HepG2 (cell line): ENCODE measurements around the gene RPL27A. TPM values are rescaled to one million over a fixed set of nuclear protein-coding genes. Genes with fewer than 3 reads are reported as not detected.

ENCODE experiments used
- ATAC-seq: fragments of 200-7000 bp; cut with Tn5 transposase; 3 replicates; pipeline ENCODE4 v1.9.1; 2020; ENCODE audit warnings: mild to moderate bottlenecking, moderate library complexity
- BruUV-seq: library from RNA; stranded (reverse); fragments of 400-500 nt; replicated peaks from 2 replicates; lab custom pipeline; 2021; lab: Mats Ljungman, UMichigan
- CTCF ChIA-PET: fragments of 300-600 bp; formaldehyde crosslinking; extraction: SDS; loops from one replicate; lab custom pipeline; 2021; ENCODE audit warnings: low total read pairs, inconsistent platforms, low intra/inter-chr PET ratio; lab: Yijun Ruan, JAX
- POLR2A ChIA-PET: fragments of 350-600 bp; sonication (Branson Sonifier 250); formaldehyde crosslinking; loops from one replicate; lab custom pipeline; 2020; ENCODE audit warnings: antibody characterized with exemption, inconsistent platforms; lab: Yijun Ruan, JAX
- DNase-seq: peaks from one replicate; pipeline ENCODE4 v3.0.0-alpha.2; 2015; ENCODE audit warnings: low spot score
- FAIRE-seq: peaks from 3 replicates; lab custom pipeline; 2011; peaks lifted over from hg19 to GRCh38; lab: Jason Lieb, UNC
- H2AFZ ChIP-seq: one replicate; pipeline ENCODE4 v1.6.1; 2011; ENCODE audit warnings: low read length, inconsistent platforms
- H3K27ac ChIP-seq: fragments of 300-600 bp; 3 replicates; pipeline ENCODE4 v1.8.0; 2011; ENCODE audit warnings: mixed run types, mild to moderate bottlenecking, mixed read lengths, low read length, inconsistent platforms; ENCODE audit not compliant: insufficient read depth; ENCODE audit errors: extremely low read length
- H3K27me3 ChIP-seq, 2 experiments: fragments of 200-600 bp in 1 of 2; 2 replicates in 1 of 2; 3 replicates in 1 of 2; pipeline versions ENCODE4 v1.6.0 to v1.8.0; 2011; ENCODE audit warnings: low read length in 2 of 2, mild to moderate bottlenecking in 2 of 2, moderate library complexity in 2 of 2, inconsistent platforms in 1 of 2; ENCODE audit not compliant: insufficient read depth in 2 of 2, control insufficient read depth in 1 of 2
- H3K36me3 ChIP-seq, 2 experiments: fragments of 200-600 bp in 1 of 2; replicated peaks in 1 of 2; 2 replicates in 1 of 2; 3 replicates in 1 of 2; pipeline versions ENCODE4 v1.5.1 to v1.8.0; 2011; ENCODE audit warnings: low read length in 2 of 2, inconsistent platforms in 1 of 2; ENCODE audit not compliant: insufficient read depth in 2 of 2, control insufficient read depth in 1 of 2
- H3K4me1 ChIP-seq: 2 replicates; pipeline ENCODE4 v1.5.1; 2012; ENCODE audit warnings: low read length, inconsistent platforms; ENCODE audit not compliant: insufficient read depth
- H3K4me2 ChIP-seq: 2 replicates; pipeline ENCODE4 v1.6.0; 2011; ENCODE audit warnings: low read depth, low read length, inconsistent platforms
- H3K4me3 ChIP-seq, 3 experiments: fragments of 200-600 bp in 1 of 3; sonication (generic), shearing (Covaris generic) in 1 of 3; replicated peaks in 1 of 3; 2 replicates each; pipeline ENCODE4 v1.5.1; 2011 to 2016; ENCODE audit warnings: low read length in 3 of 3, inconsistent platforms in 2 of 3, low read depth in 2 of 3, mild to moderate bottlenecking in 2 of 3, control low read depth in 1 of 3, mixed read lengths in 1 of 3; ENCODE audit not compliant: insufficient read depth in 1 of 3
- H3K79me2 ChIP-seq: one replicate; pipeline ENCODE4 v1.6.1; 2011; ENCODE audit warnings: low read length, inconsistent platforms; ENCODE audit not compliant: insufficient read depth
- H3K9ac ChIP-seq: 2 replicates; pipeline ENCODE4 v1.6.0; 2011; ENCODE audit warnings: mild to moderate bottlenecking, low read depth, low read length, inconsistent platforms; ENCODE audit not compliant: insufficient read depth
- H3K9me3 ChIP-seq: 2 replicates; pipeline ENCODE4 v1.5.1; 2012; ENCODE audit warnings: mild to moderate bottlenecking, low read length
- H4K20me1 ChIP-seq: 2 replicates; pipeline ENCODE4 v1.6.0; 2011; ENCODE audit warnings: inconsistent platforms, mild to moderate bottlenecking, low read length, moderate library complexity; ENCODE audit not compliant: insufficient read depth
- FOSL2 ChIP-seq: sonication (generic); formaldehyde crosslinking; IDR thresholded peaks from 2 replicates; pipeline ENCODE4 v1.4.0; 2020; ENCODE audit warnings: missing genetic modification reagents
- HNRNPK ChIP-seq: fragments of 200-400 bp; formaldehyde crosslinking; IDR thresholded peaks from 2 replicates; pipeline ENCODE4 v1.6.1; 2018; ENCODE audit warnings: low read length, low read depth, moderate library complexity, mild to moderate bottlenecking; ENCODE audit not compliant: poor library complexity, severe bottlenecking
- KMT2B ChIP-seq: IDR thresholded peaks from 2 replicates; pipeline ENCODE4 v1.6.1; 2016; ENCODE audit warnings: missing genetic modification reagents, missing compliant biosample characterization
- MXD4 ChIP-seq: IDR thresholded peaks from 2 replicates; pipeline ENCODE4 v1.6.1; 2016; ENCODE audit warnings: mild to moderate bottlenecking, missing biosample characterization, missing genetic modification reagents
- NR2F1 ChIP-seq, 2 experiments: fragments of 450-650 bp in 1 of 2; formaldehyde crosslinking in 1 of 2; IDR thresholded peaks; 2 replicates each; pipeline versions ENCODE4 v1.5.0 to v1.6.1; 2016 to 2020; ENCODE audit warnings: mild to moderate bottlenecking in 1 of 2, missing compliant biosample characterization in 1 of 2, missing genetic modification reagents in 1 of 2, moderate library complexity in 1 of 2
- RNF2 ChIP-seq: fragments of 450-650 bp; conservative IDR thresholded peaks from 2 replicates; pipeline ENCODE4 v1.6.1; 2016; ENCODE audit warnings: low read depth
- RORA ChIP-seq: sonication (generic); formaldehyde crosslinking; IDR thresholded peaks from 2 replicates; pipeline ENCODE4 v1.5.0; 2020; ENCODE audit warnings: mild to moderate bottlenecking, missing genetic modification reagents, moderate library complexity
- TOE1 ChIP-seq: sonication (generic); formaldehyde crosslinking; IDR thresholded peaks from 2 replicates; pipeline ENCODE4 v1.4.0; 2020; ENCODE audit warnings: mild to moderate bottlenecking, missing genetic modification reagents
- XBP1 ChIP-seq: sonication (generic); formaldehyde crosslinking; IDR thresholded peaks from 2 replicates; pipeline ENCODE4 v1.5.0; 2020; ENCODE audit warnings: missing genetic modification reagents
- ZMYM2 ChIP-seq: sonication (generic); formaldehyde crosslinking; IDR thresholded peaks from 2 replicates; pipeline ENCODE4 v1.8.0; 2022; ENCODE audit warnings: mild to moderate bottlenecking, missing genetic modification reagents
- ZNF207 ChIP-seq: fragments of 450-650 bp; IDR thresholded peaks from 2 replicates; pipeline ENCODE4 v1.6.1; 2016; ENCODE audit warnings: antibody characterized with exemption, borderline replicate concordance
- ZNF292 ChIP-seq: sonication (generic); formaldehyde crosslinking; IDR thresholded peaks from 2 replicates; pipeline ENCODE4 v1.8.1; 2022; ENCODE audit warnings: mild to moderate bottlenecking, low read depth, missing genetic modification reagents, borderline replicate concordance
- ZNF549 ChIP-seq: sonication (generic); formaldehyde crosslinking; IDR thresholded peaks from 2 replicates; pipeline ENCODE4 v1.5.0; 2020; ENCODE audit warnings: missing genetic modification reagents
- WGBS: methylation state at CpG from one replicate; pipeline ENCODE4 v1.1.6; 2017; ENCODE audit warnings: low lambda C conversion rate; 5-methylcytosine and 5-hydroxymethylcytosine counted together
- in situ Hi-C: cut with HindIII; loops from 2 replicates; pipeline ENCODE4 v1.10.0; 2017; ENCODE audit warnings: low pct_unique_long_range_greater_than_20kb; ENCODE audit not compliant: extremely low pct_ligation_motif_present
- intact Hi-C: fragments of 100-400 bp; cut with micrococcal nuclease; formaldehyde crosslinking; loops from one replicate; pipeline ENCODE4 v1.10.0; 2022; ENCODE audit not compliant: unreplicated experiment
- polyA plus RNA-seq, 8 experiments: library from polyadenylated mRNA; depleted of rRNA in 3 of 8; stranded (reverse) in 7 of 8; unstranded in 1 of 8; fragments of >200 nt; fragmentation: Illumina TruSeq in 4 of 8; extraction: Trizol in 4 of 8; gene quantifications; 2 replicates each; pipeline versions ENCODE4 v1.2.1 to v1.2.3, GENCODE V29; 2011 to 2016; ENCODE audit warnings: low read depth in 4 of 8, missing spikeins in 1 of 8, mixed read lengths in 1 of 8; ENCODE audit not compliant: insufficient read depth in 1 of 8
- total RNA-seq, 5 experiments: library from RNA; depleted of rRNA; stranded (reverse); fragments of >200 nt; fragmentation: Illumina TruSeq; extraction: Trizol; gene quantifications; 2 replicates each; pipeline ENCODE4 v1.2.3, GENCODE V29; 2016; ENCODE audit warnings: low read depth in 1 of 5
- TF ChIP-seq, protein P1 (sequence below): sonication (generic); formaldehyde crosslinking; IDR thresholded peaks from 2 replicates; pipeline ENCODE4 v1.4.0; 2020; ENCODE audit warnings: missing genetic modification reagents, borderline replicate concordance
- TF ChIP-seq, protein P2 (sequence below): IDR thresholded peaks from 2 replicates; pipeline ENCODE4 v1.6.1; 2016; ENCODE audit warnings: missing compliant biosample characterization, missing genetic modification reagents, borderline replicate concordance

Gene RPL27A
- total and polyA plus RNA-seq, 2 of the 13 experiments (the other 11 are each of a cell fraction or from before 2014, with no cell fraction given), result 1,531 to 2,153 TPM

DNA sequence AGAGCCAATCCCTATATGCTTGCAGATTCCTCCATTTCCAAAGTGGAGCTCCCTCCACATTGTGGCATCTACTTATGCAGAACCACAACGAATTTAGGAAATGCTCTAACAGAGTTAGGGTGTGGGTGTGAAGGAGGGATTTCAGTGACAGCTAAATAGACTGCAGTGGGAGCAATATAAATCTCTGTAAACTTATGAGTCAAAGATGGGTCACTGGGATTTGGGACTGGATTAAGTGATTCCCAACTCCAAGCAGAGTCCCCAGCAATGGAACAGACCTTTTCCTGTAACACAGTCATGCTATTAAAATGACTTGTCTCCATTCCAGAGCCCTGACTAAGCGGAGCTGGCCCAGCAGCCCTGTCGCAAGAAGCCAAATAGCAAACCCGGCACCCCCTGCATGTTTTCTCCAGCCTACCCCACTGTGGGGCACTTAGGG is 36.6 kb downstream of the RPL27A start:
- in situ Hi-C loops (no loop called here), intact Hi-C loops (no loop called here)
- ChIA-PET POLR2A (interaction anchor here (0.9 to 5.5 kb wide), 3 partner anchors 20 to 91 kb away, joined by 3 to 35 read pairs (median 9); partner anchors contain the start of genes RPL27A and TRIM66), CTCF (no interaction called here)
- DNase-seq, result peak; percentile 48
- Histone ChIP-seq H2AFZ (no peak overlapping the region), H3K27ac (peak overlapping the region; percentile 78), H3K79me2 (no peaks in the 10 kb centered on the region), H3K4me2 (no peak overlapping the region), H3K9me3 (no peaks in the 10 kb centered on the region), H3K4me1 (peaks cover 87% of the 10 kb centered on the region), H3K27me3 (no peaks in the 10 kb centered on the region), H3K36me3 (no peaks in the 10 kb centered on the region; a peak in 1 of 5 replicates), H3K4me3 (no peak overlapping the region), H4K20me1 (no peaks in the 10 kb centered on the region), H3K9ac (no peak overlapping the region)
- BruUV-seq, result no TSS peak
- WGBS, result 74% methylated on average over 4 of the region's 4 CpGs
- peak; percentile 77 for TF ChIP-seq FOSL2 (CRISPR knock-in tag)
- TF ChIP-seq RORA (CRISPR knock-in tag), result no peak
- FAIRE-seq, result no peak
- no peak for ATAC-seq

DNA sequence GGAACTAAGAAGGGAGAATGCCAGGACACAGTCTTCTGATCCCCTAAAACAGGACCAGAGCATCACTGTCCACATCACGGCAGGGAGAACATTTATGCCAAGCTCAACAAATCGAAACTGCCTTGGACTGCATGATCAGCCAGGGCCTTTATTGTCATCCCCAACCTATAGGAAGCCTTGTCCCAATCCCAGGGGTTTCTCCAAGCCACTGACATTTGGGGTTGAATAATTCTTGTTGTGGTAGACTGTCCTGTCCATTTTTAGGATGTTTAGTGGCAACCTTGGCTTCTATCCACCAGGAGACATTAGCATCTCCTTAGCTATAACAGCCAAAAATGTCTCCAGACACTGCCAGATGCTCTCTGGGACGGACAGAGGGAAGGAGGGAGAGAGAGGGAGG is 37.1 kb downstream of the RPL27A start:
- no peak for DNase-seq
- Histone ChIP-seq H3K36me3 (no peaks in the 10 kb centered on the region), H3K27me3 (no peaks in the 10 kb centered on the region), H3K4me2 (no peak overlapping the region), H2AFZ (no peak overlapping the region), H3K9ac (no peak overlapping the region), H3K79me2 (no peaks in the 10 kb centered on the region), H3K4me3 (no peak overlapping the region), H3K27ac (no peak overlapping the region), H4K20me1 (no peaks in the 10 kb centered on the region), H3K9me3 (no peaks in the 10 kb centered on the region), H3K4me1 (peaks cover 82% of the 10 kb centered on the region)
- in situ Hi-C loops, result no loop called here
- POLR2A ChIA-PET, result interaction anchor here (0.9 to 5.5 kb wide), 3 partner anchors 21 to 90 kb away, joined by 3 to 35 read pairs (median 9); partner anchors contain the start of genes RPL27A and TRIM66
- intact Hi-C loops, result loop anchor here (2.0 kb wide), 1 partner anchor 19 kb away; no protein-coding TSS in a partner anchor
- FAIRE-seq, result no peak
- no TSS peak for BruUV-seq
- CTCF ChIA-PET, result no interaction called here
- no peak for ATAC-seq
- 58% methylated on average over 3 of the region's 3 CpGs for WGBS
- TF ChIP-seq ZNF292 (no peak), XBP1 (no peak), ZMYM2 (no peak), ZNF207 (no peak), ZNF549 (no peak), TOE1 (CRISPR knock-in tag) (no peak), RNF2 (no peak), NR2F1 (CRISPR knock-in tag; IDR thresholded peaks at IDR 0.05) (no peak), HNRNPK (no peak), KMT2B (CRISPR knock-in tag) (no peak), MXD4 (CRISPR knock-in tag) (no peak)
- TF ChIP-seq, protein P1, sequence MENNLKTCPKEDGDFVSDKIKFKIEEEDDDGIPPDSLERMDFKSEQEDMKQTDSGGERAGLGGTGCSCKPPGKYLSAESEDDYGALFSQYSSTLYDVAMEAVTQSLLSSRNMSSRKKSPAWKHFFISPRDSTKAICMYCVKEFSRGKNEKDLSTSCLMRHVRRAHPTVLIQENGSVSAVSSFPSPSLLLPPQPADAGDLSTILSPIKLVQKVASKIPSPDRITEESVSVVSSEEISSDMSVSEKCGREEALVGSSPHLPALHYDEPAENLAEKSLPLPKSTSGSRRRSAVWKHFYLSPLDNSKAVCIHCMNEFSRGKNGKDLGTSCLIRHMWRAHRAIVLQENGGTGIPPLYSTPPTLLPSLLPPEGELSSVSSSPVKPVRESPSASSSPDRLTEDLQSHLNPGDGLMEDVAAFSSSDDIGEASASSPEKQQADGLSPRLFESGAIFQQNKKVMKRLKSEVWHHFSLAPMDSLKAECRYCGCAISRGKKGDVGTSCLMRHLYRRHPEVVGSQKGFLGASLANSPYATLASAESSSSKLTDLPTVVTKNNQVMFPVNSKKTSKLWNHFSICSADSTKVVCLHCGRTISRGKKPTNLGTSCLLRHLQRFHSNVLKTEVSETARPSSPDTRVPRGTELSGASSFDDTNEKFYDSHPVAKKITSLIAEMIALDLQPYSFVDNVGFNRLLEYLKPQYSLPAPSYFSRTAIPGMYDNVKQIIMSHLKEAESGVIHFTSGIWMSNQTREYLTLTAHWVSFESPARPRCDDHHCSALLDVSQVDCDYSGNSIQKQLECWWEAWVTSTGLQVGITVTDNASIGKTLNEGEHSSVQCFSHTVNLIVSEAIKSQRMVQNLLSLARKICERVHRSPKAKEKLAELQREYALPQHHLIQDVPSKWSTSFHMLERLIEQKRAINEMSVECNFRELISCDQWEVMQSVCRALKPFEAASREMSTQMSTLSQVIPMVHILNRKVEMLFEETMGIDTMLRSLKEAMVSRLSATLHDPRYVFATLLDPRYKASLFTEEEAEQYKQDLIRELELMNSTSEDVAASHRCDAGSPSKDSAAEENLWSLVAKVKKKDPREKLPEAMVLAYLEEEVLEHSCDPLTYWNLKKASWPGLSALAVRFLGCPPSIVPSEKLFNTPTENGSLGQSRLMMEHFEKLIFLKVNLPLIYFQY (CRISPR knock-in tag), result no peak
- TF ChIP-seq, protein P2, sequence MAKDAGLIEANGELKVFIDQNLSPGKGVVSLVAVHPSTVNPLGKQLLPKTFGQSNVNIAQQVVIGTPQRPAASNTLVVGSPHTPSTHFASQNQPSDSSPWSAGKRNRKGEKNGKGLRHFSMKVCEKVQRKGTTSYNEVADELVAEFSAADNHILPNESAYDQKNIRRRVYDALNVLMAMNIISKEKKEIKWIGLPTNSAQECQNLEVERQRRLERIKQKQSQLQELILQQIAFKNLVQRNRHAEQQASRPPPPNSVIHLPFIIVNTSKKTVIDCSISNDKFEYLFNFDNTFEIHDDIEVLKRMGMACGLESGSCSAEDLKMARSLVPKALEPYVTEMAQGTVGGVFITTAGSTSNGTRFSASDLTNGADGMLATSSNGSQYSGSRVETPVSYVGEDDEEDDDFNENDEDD (CRISPR knock-in tag), result no peak
